Kidney (tissue), 14 donors: ENCODE data around the gene PHACTR3. TPM values are rescaled to one million over a fixed set of nuclear protein-coding genes. Genes with fewer than 3 reads are reported as not detected.

Source experiments
- DNase-seq, 5 donors: peaks; one replicate each; pipeline ENCODE4 v3.0.0-alpha.2; 2013 to 2020
- FAIRE-seq: peaks from 2 replicates; lab custom pipeline; 2012; peaks lifted over from hg19 to GRCh38; lab: Jason Lieb, UNC
- H3K27ac ChIP-seq, 2 donors: one replicate each; pipeline ENCODE4 v1.7.0; 2013; ENCODE audit warnings: low read depth in 2 of 2, low read length in 2 of 2, inconsistent platforms in 1 of 2
- H3K27me3 ChIP-seq: one replicate; pipeline ENCODE4 v1.7.1; 2013; ENCODE audit warnings: low read length, inconsistent platforms; ENCODE audit not compliant: control insufficient read depth, insufficient read depth
- H3K36me3 ChIP-seq, 3 donors: one replicate each; pipeline versions ENCODE4 v1.7.0 to v1.7.1; 2013; ENCODE audit warnings: low read length in 3 of 3, control low read depth in 1 of 3, inconsistent platforms in 1 of 3; ENCODE audit not compliant: insufficient read depth in 3 of 3, control insufficient read depth in 2 of 3
- H3K4me1 ChIP-seq, 3 donors: one replicate each; pipeline versions ENCODE4 v1.7.0 to v1.7.1; 2013; ENCODE audit warnings: low read length in 3 of 3, inconsistent platforms in 1 of 3, low read depth in 1 of 3; ENCODE audit not compliant: control insufficient read depth in 2 of 3, insufficient read depth in 2 of 3
- H3K4me3 ChIP-seq, 3 donors: one replicate each; pipeline versions ENCODE4 v1.7.0 to v1.8.1; 2013; ENCODE audit warnings: low read length in 3 of 3, control low read depth in 1 of 3, inconsistent platforms in 1 of 3
- H3K9ac ChIP-seq, 3 donors: one replicate each; pipeline versions ENCODE4 v1.7.0 to v1.7.1; 2013; ENCODE audit warnings: low read length in 3 of 3, control low read depth in 1 of 3, inconsistent platforms in 1 of 3
- H3K9me3 ChIP-seq, 3 donors: one replicate each; pipeline versions ENCODE4 v1.7.0 to v1.7.1; 2013; ENCODE audit warnings: low read length in 3 of 3, control low read depth in 1 of 3, inconsistent platforms in 1 of 3; ENCODE audit not compliant: control insufficient read depth in 2 of 3, insufficient read depth in 1 of 3
- CTCF ChIP-seq: IDR thresholded peaks from 3 replicates; pipeline ENCODE4 v1.5.1; 2012; ENCODE audit warnings: mild to moderate bottlenecking, moderate library complexity, borderline replicate concordance; ENCODE audit not compliant: insufficient read depth; ENCODE audit errors: extremely low read depth
- intact Hi-C: fragments of 100-400 bp; cut with DNase I; formaldehyde crosslinking; loops from one replicate; pipeline ENCODE4 v1.11.1; 2022
- polyA plus RNA-seq: library from polyadenylated mRNA; stranded (reverse); fragments of 350-450 nt; fragmentation: Illumina TruSeq; extraction: RNeasy Lipid Tissue Mini Kit (QIAGEN cat#74804); gene quantifications from one replicate; pipeline ENCODE4 v1.2.3, GENCODE V29; 2014; ENCODE audit warnings: low read depth, low replicate concordance; ENCODE audit not compliant: insufficient read depth
- total RNA-seq: library from RNA; stranded (reverse); fragmentation: NEBNext Ultra II Directional; extraction: Animal tissue kit (Norgen Biotek cat#: 25700); gene quantifications from one replicate; pipeline ENCODE4 v1.2.1, GENCODE V29; 2021
- donor health status: control.
- donor health status: control.
- donor health status: control.
- donor health status: control.
- donor health status: control.
- donor health status: DM: yes; HTN: yes; CAD: no.
- donor health status: Normal renal cell carcinoma (clear cell type).

The PHACTR3 gene
- total and polyA plus RNA-seq, 2 donors from 2014 or later: 1.7 to 12.3 TPM

- FAIRE-seq: no peak
Observed at GRCh38 chr20:59578436-59579403, 25.6 kb upstream of the PHACTR3 start.

GRCh38 chr20:59579404-59580145, 24.8 kb upstream of the PHACTR3 start:
- Histone ChIP-seq H3K4me1 (no peaks in the 10 kb centered on the region), H3K9ac (no peak overlapping the region), H3K27ac (no peak overlapping the region), H3K27me3 (no peaks in the 10 kb centered on the region), H3K9me3 (no peaks in the 10 kb centered on the region), H3K4me3 (no peak overlapping the region), H3K36me3 (no peaks in the 10 kb centered on the region)
- TF ChIP-seq CTCF: no peak
- FAIRE-seq: no peak
- intact Hi-C loops: no loop called here
- DNase-seq: peak in 2 of 5 donors; percentile 20 to 39

More at GRCh38 chr20:59578436-59579403, 25.6 kb upstream of the PHACTR3 start:
- intact Hi-C loops: no loop called here
- Histone ChIP-seq H3K9ac (no peak overlapping the region), H3K4me1 (no peaks in the 10 kb centered on the region), H3K36me3 (no peaks in the 10 kb centered on the region), H3K27me3 (no peaks in the 10 kb centered on the region), H3K27ac (no peak overlapping the region), H3K4me3 (no peak overlapping the region), H3K9me3 (no peaks in the 10 kb centered on the region)
- no peak for DNase-seq
- no peak for TF ChIP-seq CTCF

- peak in 3 of 5 donors; percentile 49 to 87 (median 75) for DNase-seq
Observed at GRCh38 chr20:59580146-59580946, 24.0 kb upstream of the PHACTR3 start.

More at GRCh38 chr20:59580146-59580946, 24.0 kb upstream of the PHACTR3 start:
- H3K9ac ChIP-seq: no peak overlapping the region
- no peaks in the 10 kb centered on the region for H3K9me3 ChIP-seq
- H3K27me3 ChIP-seq: no peaks in the 10 kb centered on the region
- H3K36me3 ChIP-seq: no peaks in the 10 kb centered on the region
- H3K4me3 ChIP-seq: no peak overlapping the region
- intact Hi-C loops: no loop called here
- no peak for TF ChIP-seq CTCF
- H3K27ac ChIP-seq: no peak overlapping the region
- no peak for FAIRE-seq
- H3K4me1 ChIP-seq: no peaks in the 10 kb centered on the region
